ENCODE data around the gene AOX1. TPM values are rescaled to one million over a fixed set of nuclear protein-coding genes. Genes with fewer than 3 reads are reported as not detected.
"Not testable (repeated sequence)": the region's sequence is repeated elsewhere in the genome, so short reads cannot be mapped to it uniquely, and the experiment has no call there.

The AOX1 gene
- total and polyA plus RNA-seq, 10 of the 15 experiments (the other 5 are each of a cell fraction or from before 2014, with no cell fraction given): 0.03 to 0.56 (median 0.19) TPM; not detected in 6

GRCh38 chr2:200540793-200541192 is 45.0 kb upstream of the AOX1 start (continued):
- no peak for TF ChIP-seq MTA2 (IDR thresholded peaks at IDR 0.05; ENCODE audit: low read depth)
- no peak for TF ChIP-seq HCFC1 (IDR thresholded peaks at IDR 0.05; ENCODE audit: low read length)
- TF ChIP-seq SRF (IDR thresholded peaks at IDR 0.05; ENCODE audit: low read depth in 2 of 2, low read length in 2 of 2): no peak
- no peak for TF ChIP-seq MEF2B (IDR thresholded peaks at IDR 0.05; ENCODE audit: partially characterized antibody, poor library complexity, severe bottlenecking)
- no peak for TF ChIP-seq ZNF622 (IDR thresholded peaks at IDR 0.05)
- TF ChIP-seq ZSCAN29 (IDR thresholded peaks at IDR 0.05): no peak
- no peak for TF ChIP-seq USF2 (IDR thresholded peaks at IDR 0.05; ENCODE audit: borderline replicate concordance, low read depth, low read length)
- TF ChIP-seq RAD51 (IDR thresholded peaks at IDR 0.05): no peak

- H3K27ac ChIP-seq (ENCODE audit: control insufficient read depth, insufficient read depth); BruUV-seq (replicated peaks); RAD21 ChIA-PET (ENCODE audit: unreplicated experiment); H3K79me2 ChIP-seq (ENCODE audit: control insufficient read depth, insufficient read depth, low read length); H3K4me3 ChIP-seq; ATAC-seq; H3K4me1 ChIP-seq (ENCODE audit: control insufficient read depth, insufficient read depth, low read length); H2AFZ ChIP-seq (ENCODE audit: control insufficient read depth, low read depth, low read length); H3K4me2 ChIP-seq (ENCODE audit: control insufficient read depth, insufficient read depth); H3K9me3 ChIP-seq (replicated peaks; ENCODE audit: control insufficient read depth, insufficient read depth, low read length); DNase-seq (ENCODE audit: low read depth, low spot score); H3K27me3 ChIP-seq (replicated peaks in 1 of 2; ENCODE audit: control insufficient read depth in 2 of 2, insufficient read depth in 2 of 2, low read length in 1 of 2); H4K20me1 ChIP-seq (ENCODE audit: control insufficient read depth, insufficient read depth); FAIRE-seq; POLR2A ChIA-PET; in situ Hi-C loops (cut with MboI); intact Hi-C loops (cut with micrococcal nuclease; ENCODE audit: unreplicated experiment); H3K9ac ChIP-seq (ENCODE audit: control insufficient read depth, insufficient read depth, low read length); H3K36me3 ChIP-seq (ENCODE audit: control insufficient read depth in 2 of 2, insufficient read depth in 2 of 2, low read length in 1 of 2): not testable (repeated sequence)
- ChIA-PET CTCF (interaction anchor here (2.2 kb wide), 1 partner anchor 10 kb away, joined by 7 read pairs; no protein-coding TSS in a partner anchor), SMC1A (ENCODE audit: uncharacterized antibody, unreplicated experiment) (interaction anchor here (1.3 kb wide), 1 partner anchor 9 kb away, joined by 4 read pairs; no protein-coding TSS in a partner anchor)
- WGBS (ENCODE audit: insufficient coverage, insufficient replicate concordance, low lambda C conversion rate, missing lambda C conversion rate): 98% methylated on average over 12 of the region's 12 CpGs
Observed at GRCh38 chr2:200566596-200566995, 19.2 kb upstream of the AOX1 start.

Measured in GM12878 (cell line).